Tibial artery (tissue), 4 donors: ENCODE data around the gene APBB2.

Experiments used
- DNase-seq, 2 donors: peaks; one replicate each; pipeline ENCODE4 v3.0.0-alpha.2; 2019
- H3K27ac ChIP-seq, 2 donors: fragments of 200-600 bp; sonication (generic) in 1 of 2; 1 replicate in 1 of 2; 2 replicates in 1 of 2; pipeline ENCODE4 v1.5.1; 2018 to 2019; ENCODE audit warnings: mild to moderate bottlenecking in 1 of 2
- H3K27me3 ChIP-seq, 2 donors: fragments of 200-600 bp; sonication (generic) in 1 of 2; one replicate each; pipeline versions ENCODE4 v1.5.1 to v1.6.0; 2016 to 2019
- H3K36me3 ChIP-seq, 3 donors: fragments of 200-600 bp; sonication (generic) in 2 of 3; one replicate each; pipeline ENCODE4 v1.5.1; 2016 to 2019; ENCODE audit warnings: mild to moderate bottlenecking in 2 of 3
- H3K4me1 ChIP-seq, 4 donors: fragments of 200-600 bp; sonication (generic) in 2 of 4; 1 replicate in 3 of 4; 2 replicates in 1 of 4; pipeline ENCODE4 v1.5.1; 2016 to 2019
- H3K4me3 ChIP-seq, 2 donors: fragments of 200-600 bp; sonication (generic) in 1 of 2; 1 replicate in 1 of 2; 2 replicates in 1 of 2; pipeline ENCODE4 v1.5.1; 2018 to 2019; ENCODE audit warnings: mild to moderate bottlenecking in 2 of 2
- H3K9me3 ChIP-seq, 3 donors: fragments of 200-600 bp; sonication (generic) in 1 of 3; one replicate each; pipeline ENCODE4 v1.5.1; 2016 to 2019
- CTCF ChIP-seq, 2 experiments: fragments of 200-600 bp in 1 of 2; fragments of 450-650 bp in 1 of 2; IDR thresholded peaks; one replicate each; pipeline ENCODE4 v1.5.1; 2017 to 2019; ENCODE audit warnings: antibody characterized with exemption in 2 of 2, mild to moderate bottlenecking in 1 of 2, moderate library complexity in 1 of 2
- intact Hi-C: fragments of 100-400 bp; cut with DNase I; formaldehyde crosslinking; loops from one replicate; pipeline ENCODE4 v1.15.0; 2023; ENCODE audit warnings: low total_unique reads

The APBB2 gene

GRCh38 chr4:41041551-41041950 is 172.8 kb downstream of the APBB2 start:
- intact Hi-C loops: no loop called here
- Histone ChIP-seq H3K4me3 (no peak overlapping the region), H3K9me3 (peaks cover 0 to 3% (median 0%) of the 10 kb centered on the region in 3 donors), H3K36me3 (no peaks in the 10 kb centered on the region), H3K27me3 (no peaks in the 10 kb centered on the region), H3K27ac (no peak overlapping the region), H3K4me1 (peaks cover 0 to 5% (median 0%) of the 10 kb centered on the region in 4 donors)
- TF ChIP-seq CTCF (IDR thresholded peaks at IDR 0.05): no peak
- DNase-seq: no peak

GRCh38 chr4:41039317-41039716 is 175.0 kb downstream of the APBB2 start:
- Histone ChIP-seq H3K36me3 (no peaks in the 10 kb centered on the region), H3K4me1 (peaks cover 0 to 5% (median 0%) of the 10 kb centered on the region in 4 donors), H3K27me3 (no peaks in the 10 kb centered on the region), H3K4me3 (no peak overlapping the region), H3K27ac (no peak overlapping the region), H3K9me3 (no peaks in the 10 kb centered on the region)
- intact Hi-C loops: no loop called here
- TF ChIP-seq CTCF (IDR thresholded peaks at IDR 0.05): no peak
- DNase-seq: no peak

- no peak for TF ChIP-seq CTCF (IDR thresholded peaks at IDR 0.05)
- H3K27me3 ChIP-seq: no peaks in the 10 kb centered on the region
- no peaks in the 10 kb centered on the region for H3K9me3 ChIP-seq
- intact Hi-C loops: no loop called here
- H3K36me3 ChIP-seq: no peaks in the 10 kb centered on the region
- no peak overlapping the region for H3K4me3 ChIP-seq
- H3K27ac ChIP-seq: no peak overlapping the region
- no peak for DNase-seq
- H3K4me1 ChIP-seq: peaks cover 0 to 5% (median 0%) of the 10 kb centered on the region in 4 donors
Measured at GRCh38 chr4:41038304-41038703, 176.0 kb downstream of the APBB2 start.

- H3K4me1 ChIP-seq: peaks cover 0 to 25% (median 10%) of the 10 kb centered on the region in 4 donors
- H3K27ac ChIP-seq: peak overlapping the region; percentile 39 to 64
- DNase-seq: no peak
- H3K4me3 ChIP-seq: no peak overlapping the region
- intact Hi-C loops: no loop called here
- H3K9me3 ChIP-seq: peaks cover 4 to 26% (median 16%) of the 10 kb centered on the region in 3 donors
- H3K27me3 ChIP-seq: no peaks in the 10 kb centered on the region
- no peak for TF ChIP-seq CTCF (IDR thresholded peaks at IDR 0.05)
- H3K36me3 ChIP-seq: peaks cover 0 to 16% (median 14%) of the 10 kb centered on the region in 3 donors
Measured at GRCh38 chr4:41029098-41029497, 185.2 kb downstream of the APBB2 start.

GRCh38 chr4:41028392-41029076 is 185.8 kb downstream of the APBB2 start:
- H3K27ac ChIP-seq: peak overlapping the region; percentile 39 to 64
- intact Hi-C loops: no loop called here

More at GRCh38 chr4:41028392-41029076, 185.8 kb downstream of the APBB2 start:
- DNase-seq: no peak
- H3K36me3 ChIP-seq: peaks cover 0 to 16% (median 16%) of the 10 kb centered on the region in 3 donors
- no peak overlapping the region for H3K4me3 ChIP-seq
- H3K9me3 ChIP-seq: peaks cover 4 to 26% (median 16%) of the 10 kb centered on the region in 3 donors
- peaks cover 0 to 25% (median 10%) of the 10 kb centered on the region in 4 donors for H3K4me1 ChIP-seq
- H3K27me3 ChIP-seq: no peaks in the 10 kb centered on the region
- TF ChIP-seq CTCF (IDR thresholded peaks at IDR 0.05): no peak
